ENCODE results near the gene CERS6.

DNA sequence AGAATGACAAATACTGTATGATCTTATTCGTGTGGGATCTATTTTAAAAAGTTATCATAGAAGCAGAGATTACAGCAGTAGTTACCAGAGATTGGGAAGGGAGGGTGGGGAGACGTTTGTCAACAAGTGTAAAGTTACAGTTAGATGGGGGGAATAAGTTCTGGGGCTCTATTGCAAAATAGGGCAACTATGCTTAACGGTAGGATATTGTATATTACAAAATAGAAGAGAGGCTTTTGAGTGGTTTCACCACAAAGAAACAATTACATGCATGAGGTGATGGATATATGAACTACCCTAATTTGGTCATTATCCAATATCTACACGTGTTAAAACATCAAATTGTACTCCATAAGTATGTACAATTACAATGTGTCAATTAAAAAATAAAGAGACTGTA is 223.0 kb downstream of the CERS6 start:
- TF ChIP-seq, protein P1, sequence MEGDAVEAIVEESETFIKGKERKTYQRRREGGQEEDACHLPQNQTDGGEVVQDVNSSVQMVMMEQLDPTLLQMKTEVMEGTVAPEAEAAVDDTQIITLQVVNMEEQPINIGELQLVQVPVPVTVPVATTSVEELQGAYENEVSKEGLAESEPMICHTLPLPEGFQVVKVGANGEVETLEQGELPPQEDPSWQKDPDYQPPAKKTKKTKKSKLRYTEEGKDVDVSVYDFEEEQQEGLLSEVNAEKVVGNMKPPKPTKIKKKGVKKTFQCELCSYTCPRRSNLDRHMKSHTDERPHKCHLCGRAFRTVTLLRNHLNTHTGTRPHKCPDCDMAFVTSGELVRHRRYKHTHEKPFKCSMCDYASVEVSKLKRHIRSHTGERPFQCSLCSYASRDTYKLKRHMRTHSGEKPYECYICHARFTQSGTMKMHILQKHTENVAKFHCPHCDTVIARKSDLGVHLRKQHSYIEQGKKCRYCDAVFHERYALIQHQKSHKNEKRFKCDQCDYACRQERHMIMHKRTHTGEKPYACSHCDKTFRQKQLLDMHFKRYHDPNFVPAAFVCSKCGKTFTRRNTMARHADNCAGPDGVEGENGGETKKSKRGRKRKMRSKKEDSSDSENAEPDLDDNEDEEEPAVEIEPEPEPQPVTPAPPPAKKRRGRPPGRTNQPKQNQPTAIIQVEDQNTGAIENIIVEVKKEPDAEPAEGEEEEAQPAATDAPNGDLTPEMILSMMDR (IDR thresholded peaks at IDR 0.05 in 8 of 11, conservative IDR thresholded peaks at IDR 0.05 in 3 of 11): no peak
- TF ChIP-seq POLR2A (IDR thresholded peaks at IDR 0.05): no peak
- TF ChIP-seq POLR2AphosphoS5 (IDR thresholded peaks at IDR 0.05): no peak

Measured in spleen (tissue), 7 donors.